ENCODE measurements around the gene WFDC10A.

GRCh38 chr20:45593498-45593897 lies 36.0 kb upstream of the WFDC10A start:
- no peak for TF ChIP-seq CTCF (IDR thresholded peaks at IDR 0.05)
- no peak for TF ChIP-seq POLR2A (IDR thresholded peaks at IDR 0.05)
